Measurements from ENCODE around the gene PIK3C3.
"Not testable (repeated sequence)": the region's sequence is repeated elsewhere in the genome, so short reads cannot be mapped to it uniquely, and the experiment has no call there.

GRCh38 chr18:42049536-42049935, 94.5 kb downstream of the PIK3C3 start:
- TF ChIP-seq ZNF335 (tag by site-specific recombination; conservative IDR thresholded peaks at IDR 0.05); REST (tag by site-specific recombination; IDR thresholded peaks at IDR 0.05); CTCF (tag by site-specific recombination; IDR thresholded peaks at IDR 0.05); GLI4 (tag by site-specific recombination; IDR thresholded peaks at IDR 0.05); YY1 (tag by site-specific recombination; IDR thresholded peaks at IDR 0.05); ZNF146 (tag by site-specific recombination; IDR thresholded peaks at IDR 0.05); IKZF3 (tag by site-specific recombination; IDR thresholded peaks at IDR 0.05): not testable (repeated sequence)
